GM19239 (cell line): Measurements from ENCODE around the gene SUMO4.

Experiments
- DNase-seq: peaks from one replicate; pipeline ENCODE4 v3.0.0; 2011; ENCODE audit warnings: low spot score; ENCODE audit not compliant: insufficient read length
- FAIRE-seq: peaks from 2 replicates; lab custom pipeline; 2011; peaks lifted over from hg19 to GRCh38; lab: Jason Lieb, UNC

SUMO4 gene

GRCh38 chr6:149400050-149400449, at the start of gene SUMO4:
Gene SUMO4, plus strand, starts transcription at chr6:149400262. Its CDS starts 130 bp downstream, at chr6:149400392.
- DNase-seq (no peak), FAIRE-seq (no peak)

- FAIRE-seq = peak; percentile 55
- no peak for DNase-seq
Measured at GRCh38 chr6:149354009-149354408, 46.1 kb upstream of the SUMO4 start.

GRCh38 chr6:149356081-149356750, 43.8 kb upstream of the SUMO4 start:
- peak; percentile 57 for FAIRE-seq
- DNase-seq = no peak

GRCh38 chr6:149357726-149358538, 42.1 kb upstream of the SUMO4 start:
- FAIRE-seq (peak; percentile 11), DNase-seq (no peak)

DNA sequence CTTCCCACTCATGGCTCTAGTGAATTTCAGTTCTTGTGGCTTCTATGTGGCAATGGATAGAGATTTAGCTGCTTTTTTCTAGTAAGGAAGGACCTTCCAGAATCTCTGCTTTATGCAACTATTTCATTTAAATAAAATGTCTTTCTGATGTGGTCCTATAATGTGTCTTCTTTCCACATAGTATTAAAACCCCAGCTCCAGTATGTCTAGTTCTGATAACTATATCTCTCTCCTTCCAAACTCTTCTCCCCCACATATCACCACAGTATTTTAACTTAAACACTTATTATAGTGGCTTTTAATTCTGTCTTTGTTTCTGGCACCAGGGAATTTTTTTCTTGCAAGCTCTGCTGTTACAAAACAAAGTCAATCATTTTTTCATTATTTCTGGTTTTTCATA, 40.6 kb upstream of the SUMO4 start:
- no peak for DNase-seq
- no peak for FAIRE-seq

DNA sequence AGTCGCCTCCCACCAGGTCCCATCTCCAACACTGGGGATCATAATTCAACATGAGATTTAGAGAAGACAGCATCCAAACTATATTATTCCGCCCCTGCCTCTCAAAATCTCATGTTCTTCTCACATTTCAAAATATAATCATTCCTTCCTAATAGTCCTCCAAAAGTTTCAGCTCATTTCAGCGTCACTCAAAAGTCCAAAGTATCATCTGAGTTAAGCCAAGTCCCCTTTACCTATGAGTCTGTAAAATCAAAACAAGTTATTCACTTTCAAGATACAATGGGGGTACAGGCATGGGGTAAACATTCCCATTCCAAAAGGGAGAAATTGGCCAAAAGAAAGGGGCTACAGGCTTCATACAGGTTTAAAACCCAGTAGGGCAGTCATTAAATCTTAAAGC, 39.5 kb upstream of the SUMO4 start:
- no peak for DNase-seq
- FAIRE-seq = no peak

DNA sequence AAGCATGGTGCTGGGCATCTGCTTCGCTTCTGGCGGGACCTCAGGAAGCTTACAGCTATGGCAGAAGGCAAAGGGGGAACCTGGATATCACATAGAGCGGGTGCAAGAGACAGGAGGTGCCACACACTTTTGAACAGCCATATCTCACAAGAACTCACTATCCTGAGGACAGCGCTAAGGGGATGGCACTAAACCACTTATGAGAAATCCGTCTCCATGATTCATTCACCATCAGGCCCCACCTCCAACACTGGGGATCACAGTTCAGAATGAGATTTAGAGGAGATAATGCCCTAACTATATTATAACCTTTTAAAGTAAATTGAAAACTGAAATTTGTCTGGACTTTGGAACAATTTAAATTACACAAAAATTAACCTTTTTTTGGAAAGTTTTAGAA, 37.8 kb upstream of the SUMO4 start:
- no peak for FAIRE-seq
- no peak for DNase-seq

- DNase-seq = no peak
- peak; percentile 44 for FAIRE-seq
Measured at GRCh38 chr6:149363154-149363553, 36.9 kb upstream of the SUMO4 start.

- DNase-seq (no peak), FAIRE-seq (no peak)
Measured at GRCh38 chr6:149364557-149364956, 35.5 kb upstream of the SUMO4 start.

DNA sequence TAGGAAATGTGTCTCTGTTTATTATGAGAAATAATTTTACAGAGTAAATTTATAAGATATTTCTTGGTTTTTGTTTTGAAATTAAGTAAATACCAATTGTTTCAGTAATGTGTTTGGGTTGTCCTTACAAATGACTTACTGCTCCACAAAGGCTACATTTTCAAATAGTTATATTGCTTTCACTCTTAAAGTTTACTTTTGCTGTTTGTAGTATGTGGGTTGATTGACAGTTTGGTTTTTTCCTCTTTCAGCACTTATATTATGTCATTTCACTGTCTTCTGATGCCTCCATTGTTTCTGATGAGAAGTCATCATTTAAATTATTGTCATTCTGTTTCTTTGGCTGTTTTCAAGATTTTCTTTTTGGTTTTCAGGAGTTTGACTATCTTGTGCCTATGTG, 34.9 kb upstream of the SUMO4 start:
- DNase-seq (no peak), FAIRE-seq (no peak)

GRCh38 chr6:149366267-149366921, 33.7 kb upstream of the SUMO4 start:
- no peak for DNase-seq
- no peak for FAIRE-seq

DNA sequence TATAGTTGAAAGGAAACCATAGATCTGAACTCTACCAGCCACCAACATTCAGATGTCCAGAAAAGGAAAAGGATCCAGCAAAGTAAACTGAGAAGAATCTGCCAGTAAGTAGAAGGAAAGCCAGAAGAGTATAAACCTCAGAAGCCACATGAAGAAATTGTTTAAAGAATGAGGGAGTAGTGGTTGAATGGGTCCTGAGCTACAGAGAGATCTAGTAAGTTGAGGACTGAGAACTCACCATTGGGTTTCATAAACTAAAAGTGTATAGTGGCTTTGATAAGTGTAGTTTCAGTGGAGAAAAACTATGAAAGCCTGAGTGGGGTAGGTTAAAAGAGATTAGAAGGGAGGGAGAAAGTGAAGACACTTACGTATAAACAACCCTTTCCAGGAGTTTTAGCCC, 32.0 kb upstream of the SUMO4 start:
- FAIRE-seq = peak; percentile 71
- DNase-seq = no peak

DNA sequence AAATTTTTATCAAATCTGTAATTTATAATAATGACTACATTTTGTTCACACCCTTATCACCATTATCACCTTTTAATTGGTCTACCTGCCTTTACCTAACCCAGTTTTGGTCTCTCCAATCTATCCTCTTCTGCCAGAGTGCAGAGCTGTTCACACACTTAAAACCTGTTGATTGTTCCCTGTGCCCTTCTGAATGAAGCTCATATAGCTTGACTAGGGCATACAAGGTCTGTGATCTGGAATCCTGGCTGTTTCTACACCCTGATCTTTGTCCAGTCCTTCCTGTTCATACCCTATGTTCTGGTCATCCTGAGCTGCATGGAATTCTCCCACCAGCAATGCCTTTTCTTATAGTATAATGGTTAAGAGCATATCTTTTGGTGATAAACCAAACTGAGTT, 28.9 kb upstream of the SUMO4 start:
- DNase-seq (no peak), FAIRE-seq (peak; percentile 28)

- no peak for DNase-seq
- FAIRE-seq = no peak
Measured at GRCh38 chr6:149372062-149372461, 28.0 kb upstream of the SUMO4 start.

DNA sequence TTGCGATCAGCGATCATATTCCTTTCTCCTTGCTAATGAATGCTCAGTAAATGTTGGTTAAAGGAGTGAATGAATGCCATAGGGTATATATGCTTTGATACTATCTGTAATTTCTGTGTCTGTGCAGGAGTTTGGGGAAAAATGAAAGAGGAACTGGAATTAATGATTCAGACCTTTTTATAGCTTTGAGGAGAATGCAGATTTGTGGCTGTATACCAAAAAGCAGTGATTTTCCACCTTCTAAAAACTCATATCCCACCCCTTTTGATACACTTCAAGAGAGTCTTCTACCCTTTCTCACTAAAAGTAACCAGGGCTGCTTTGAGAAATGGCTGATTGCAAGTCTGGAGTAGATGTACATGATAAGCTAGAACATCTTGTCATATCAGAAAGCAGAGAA, 26.6 kb upstream of the SUMO4 start:
- DNase-seq = no peak
- peak; percentile 45 for FAIRE-seq

GRCh38 chr6:149379977-149380376, 20.1 kb upstream of the SUMO4 start:
- FAIRE-seq (no peak), DNase-seq (no peak)

- FAIRE-seq = no peak
- DNase-seq = no peak
Measured at GRCh38 chr6:149380523-149380922, 19.5 kb upstream of the SUMO4 start.

- DNase-seq (no peak), FAIRE-seq (no peak)
Measured at GRCh38 chr6:149383371-149383770, 16.7 kb upstream of the SUMO4 start.

DNA sequence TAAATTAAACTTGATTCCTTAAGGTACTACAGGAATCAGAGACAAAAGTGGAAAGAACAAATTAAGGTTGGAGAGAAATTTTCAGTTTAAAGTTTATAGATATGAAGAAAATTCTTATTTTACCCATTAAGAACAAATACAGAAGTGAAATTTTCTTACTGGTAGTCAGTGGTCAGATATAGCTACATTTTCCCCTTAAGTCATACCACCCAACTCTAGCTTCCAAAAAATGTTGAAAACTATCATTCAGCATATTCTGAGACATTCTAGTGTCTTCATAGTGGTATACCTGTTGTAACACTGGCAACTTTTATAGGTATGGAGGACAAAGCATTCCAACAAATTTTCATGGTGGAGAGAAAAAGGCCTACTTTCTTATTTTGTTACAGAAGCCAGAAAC, 15.6 kb upstream of the SUMO4 start:
- no peak for DNase-seq
- FAIRE-seq = peak; percentile 60

- peak; percentile 4 for FAIRE-seq
- no peak for DNase-seq
Measured at GRCh38 chr6:149385998-149386646, 13.9 kb upstream of the SUMO4 start.
